ENCODE results near the gene SULT2B1.

Gene SULT2B1

GRCh38 chr19:48606463-48607358 lies 54.7 kb downstream of the SULT2B1 start, which contains the start of gene SPACA4:
TSS of gene SPACA4 (plus strand) at chr19:48606742. CDS start at chr19:48606979, 237 bp downstream.
- no peak for DNase-seq (ENCODE audit: low spot score)
- TF ChIP-seq CTCF (IDR thresholded peaks at IDR 0.05; ENCODE audit: borderline replicate concordance, control extremely low read depth, extremely low read depth, insufficient read depth, missing control alignments) = no peak
- in situ Hi-C loops (cut with MboI; ENCODE audit: low sequenced_read_pairs, unreplicated experiment) = no loop called here

- no peak for DNase-seq (ENCODE audit: low spot score)
- TF ChIP-seq CTCF (IDR thresholded peaks at IDR 0.05; ENCODE audit: borderline replicate concordance, control extremely low read depth, extremely low read depth, insufficient read depth, missing control alignments) = no peak
- in situ Hi-C loops (cut with MboI; ENCODE audit: low sequenced_read_pairs, unreplicated experiment) = no loop called here
Measured at GRCh38 chr19:48607359-48607755, 55.4 kb downstream of the SULT2B1 start.

GRCh38 chr19:48608798-48609263 lies 56.9 kb downstream of the SULT2B1 start:
- DNase-seq (ENCODE audit: low spot score) = peak; percentile 83
- peak; percentile 62 for TF ChIP-seq CTCF (IDR thresholded peaks at IDR 0.05; ENCODE audit: borderline replicate concordance, control extremely low read depth, extremely low read depth, insufficient read depth, missing control alignments)
- in situ Hi-C loops (cut with MboI; ENCODE audit: low sequenced_read_pairs, unreplicated experiment) = no loop called here

GRCh38 chr19:48609571-48610108 lies 57.7 kb downstream of the SULT2B1 start:
- DNase-seq (ENCODE audit: low spot score) = no peak
- TF ChIP-seq CTCF (IDR thresholded peaks at IDR 0.05; ENCODE audit: borderline replicate concordance, control extremely low read depth, extremely low read depth, insufficient read depth, missing control alignments) = no peak
- in situ Hi-C loops (cut with MboI; ENCODE audit: low sequenced_read_pairs, unreplicated experiment) = no loop called here

- in situ Hi-C loops (cut with MboI; ENCODE audit: low sequenced_read_pairs, unreplicated experiment) = no loop called here
- no peak for TF ChIP-seq CTCF (IDR thresholded peaks at IDR 0.05; ENCODE audit: borderline replicate concordance, control extremely low read depth, extremely low read depth, insufficient read depth, missing control alignments)
- DNase-seq (ENCODE audit: low spot score) = no peak
Measured at GRCh38 chr19:48611872-48612271, 59.9 kb downstream of the SULT2B1 start.

- DNase-seq (ENCODE audit: low spot score) = no peak
- in situ Hi-C loops (cut with MboI; ENCODE audit: low sequenced_read_pairs, unreplicated experiment) = no loop called here
- TF ChIP-seq CTCF (IDR thresholded peaks at IDR 0.05; ENCODE audit: borderline replicate concordance, control extremely low read depth, extremely low read depth, insufficient read depth, missing control alignments) = no peak
Measured at GRCh38 chr19:48613024-48613851, 61.3 kb downstream of the SULT2B1 start.
